Cardiac muscle cell (in vitro differentiated cells and primary cell): ENCODE measurements around the gene FBXL7. TPM values are rescaled to one million over a fixed set of nuclear protein-coding genes. Genes with fewer than 3 reads are reported as not detected.

Experiments
- DNase-seq, 2 donors: peaks; one replicate each; pipeline versions ENCODE4 v3.0.0 to v3.0.0-alpha.2; 2010 to 2017; ENCODE audit warnings: low read depth in 1 of 2, low spot score in 1 of 2
- H3K27ac ChIP-seq: fragments of 200-600 bp; sonication (generic); 2 replicates; pipeline ENCODE4 v1.5.1; 2016
- H3K27me3 ChIP-seq: fragments of 200-600 bp; sonication (generic); 2 replicates; pipeline ENCODE4 v1.6.0; 2016; ENCODE audit warnings: control low read depth
- H3K36me3 ChIP-seq: fragments of 200-600 bp; sonication (generic); 2 replicates; pipeline ENCODE4 v1.5.1; 2016; ENCODE audit warnings: control low read depth
- H3K4me1 ChIP-seq: fragments of 200-600 bp; sonication (generic); 2 replicates; pipeline ENCODE4 v1.8.1; 2017; ENCODE audit warnings: low read depth, mild to moderate bottlenecking, mixed run types
- H3K4me3 ChIP-seq: fragments of 200-600 bp; sonication (generic); 2 replicates; pipeline ENCODE4 v1.5.1; 2016; ENCODE audit warnings: mild to moderate bottlenecking
- H3K9me3 ChIP-seq: fragments of 200-600 bp; sonication (generic); 2 replicates; pipeline ENCODE4 v1.5.1; 2017; ENCODE audit warnings: low read depth, mild to moderate bottlenecking, control low read depth
- polyA plus RNA-seq: library from polyadenylated mRNA; unstranded; fragments of >200 nt; fragmentation: Nextera tagmentation; extraction: Ambion mirVana; gene quantifications from 2 replicates; pipeline ENCODE4 v1.2.1, GENCODE V29; 2016
- total RNA-seq: library from RNA; depleted of rRNA; stranded (reverse); fragments of >200 nt; gene quantifications from 2 replicates; pipeline ENCODE4 v1.2.3, GENCODE V29; 2016
- TF ChIP-seq, protein P1 (sequence below): IDR thresholded peaks from 2 replicates; pipeline ENCODE4 v1.5.1; 2012; ENCODE audit warnings: low read depth, mild to moderate bottlenecking, low read length

FBXL7 gene
- total and polyA plus RNA-seq, 2 experiments from 2014 or later: 16.7 to 22.5 TPM

- Histone ChIP-seq H3K27ac (no peak overlapping the region), H3K36me3 (peaks cover 5% of the 10 kb centered on the region), H3K4me1 (no peaks in the 10 kb centered on the region), H3K27me3 (no peaks in the 10 kb centered on the region), H3K9me3 (no peaks in the 10 kb centered on the region), H3K4me3 (no peak overlapping the region)
- DNase-seq: peak in 1 of 2 donors; percentile 80
- TF ChIP-seq, protein P1, sequence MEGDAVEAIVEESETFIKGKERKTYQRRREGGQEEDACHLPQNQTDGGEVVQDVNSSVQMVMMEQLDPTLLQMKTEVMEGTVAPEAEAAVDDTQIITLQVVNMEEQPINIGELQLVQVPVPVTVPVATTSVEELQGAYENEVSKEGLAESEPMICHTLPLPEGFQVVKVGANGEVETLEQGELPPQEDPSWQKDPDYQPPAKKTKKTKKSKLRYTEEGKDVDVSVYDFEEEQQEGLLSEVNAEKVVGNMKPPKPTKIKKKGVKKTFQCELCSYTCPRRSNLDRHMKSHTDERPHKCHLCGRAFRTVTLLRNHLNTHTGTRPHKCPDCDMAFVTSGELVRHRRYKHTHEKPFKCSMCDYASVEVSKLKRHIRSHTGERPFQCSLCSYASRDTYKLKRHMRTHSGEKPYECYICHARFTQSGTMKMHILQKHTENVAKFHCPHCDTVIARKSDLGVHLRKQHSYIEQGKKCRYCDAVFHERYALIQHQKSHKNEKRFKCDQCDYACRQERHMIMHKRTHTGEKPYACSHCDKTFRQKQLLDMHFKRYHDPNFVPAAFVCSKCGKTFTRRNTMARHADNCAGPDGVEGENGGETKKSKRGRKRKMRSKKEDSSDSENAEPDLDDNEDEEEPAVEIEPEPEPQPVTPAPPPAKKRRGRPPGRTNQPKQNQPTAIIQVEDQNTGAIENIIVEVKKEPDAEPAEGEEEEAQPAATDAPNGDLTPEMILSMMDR: no peak
These were observed 439.0 kb downstream of the FBXL7 start for GRCh38 chr5:15938961-15939360.

DNA sequence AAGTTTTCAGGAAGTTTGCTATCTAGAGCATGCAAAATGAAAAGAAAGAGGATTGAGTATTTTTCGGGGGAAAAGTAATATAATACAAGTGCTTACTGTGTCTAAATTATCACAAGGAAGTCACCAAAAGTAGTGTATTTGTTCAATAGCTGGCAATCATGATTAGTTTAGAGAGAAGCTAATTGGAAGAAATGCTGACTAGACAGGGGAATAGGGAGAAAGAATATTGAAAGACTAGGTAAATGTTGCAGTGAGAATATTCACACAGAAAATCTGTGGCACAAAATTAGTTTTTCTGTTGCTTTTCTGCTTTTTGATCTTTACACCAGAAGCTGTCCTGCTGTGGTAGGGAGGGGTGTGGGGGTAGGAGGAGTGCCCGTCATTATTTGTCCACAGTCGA, 440.9 kb downstream of the FBXL7 start:
- TF ChIP-seq, protein P1: no peak
- no peaks in the 10 kb centered on the region for H3K27me3 ChIP-seq
- no peak overlapping the region for H3K4me3 ChIP-seq
- H3K36me3 ChIP-seq: peaks cover 5% of the 10 kb centered on the region
- DNase-seq: no peak
- H3K9me3 ChIP-seq: no peaks in the 10 kb centered on the region
- H3K27ac ChIP-seq: no peak overlapping the region
- no peaks in the 10 kb centered on the region for H3K4me1 ChIP-seq

DNA sequence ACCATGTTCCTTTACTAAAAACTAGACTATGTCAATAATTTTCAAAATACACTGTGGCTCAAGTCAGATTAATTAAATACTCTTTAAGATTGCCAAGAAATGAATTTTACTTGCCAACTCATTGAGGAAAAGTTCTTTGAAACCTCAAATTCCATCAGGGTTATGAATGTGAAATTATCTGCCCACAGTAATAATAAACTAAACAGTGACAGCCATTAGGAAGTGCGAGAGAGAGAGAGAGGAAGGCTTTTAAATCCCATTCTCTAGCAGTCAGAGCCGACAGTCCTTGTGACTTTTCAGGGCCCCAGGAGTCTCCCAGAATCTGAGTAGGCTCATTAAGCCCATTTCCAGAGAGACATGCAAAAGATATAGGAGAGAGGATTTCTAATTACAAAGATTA, 443.5 kb downstream of the FBXL7 start:
- Histone ChIP-seq H3K27ac (no peak overlapping the region), H3K4me1 (no peaks in the 10 kb centered on the region), H3K4me3 (no peak overlapping the region), H3K27me3 (no peaks in the 10 kb centered on the region), H3K9me3 (no peaks in the 10 kb centered on the region), H3K36me3 (peaks cover 5% of the 10 kb centered on the region)
- TF ChIP-seq, protein P1: no peak
- DNase-seq: peak in 1 of 2 donors; percentile 44

DNA sequence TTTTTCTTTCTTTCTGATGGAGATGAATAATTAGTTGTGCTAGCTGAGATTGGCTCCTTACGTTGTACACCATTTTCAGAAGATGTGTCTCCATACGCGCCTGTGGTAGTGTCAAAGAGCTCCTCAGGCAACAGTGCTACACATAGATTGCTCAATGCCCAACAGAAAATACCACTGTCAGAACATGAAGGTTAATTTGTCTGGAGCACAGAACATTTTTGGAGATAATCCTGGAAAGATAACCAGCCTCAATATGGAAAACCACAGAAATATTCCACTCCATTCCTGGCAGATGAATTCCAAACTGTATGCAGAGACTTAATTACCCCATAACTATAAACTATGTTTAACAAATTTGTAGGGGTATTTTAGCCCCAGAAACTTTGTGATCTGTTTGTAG, 446.0 kb downstream of the FBXL7 start:
- Histone ChIP-seq H3K4me1 (no peaks in the 10 kb centered on the region), H3K27ac (no peak overlapping the region), H3K27me3 (no peaks in the 10 kb centered on the region), H3K9me3 (no peaks in the 10 kb centered on the region), H3K36me3 (no peaks in the 10 kb centered on the region), H3K4me3 (no peak overlapping the region)
- TF ChIP-seq, protein P1: no peak
- peak in 1 of 2 donors; percentile 78 for DNase-seq

- no peaks in the 10 kb centered on the region for H3K27me3 ChIP-seq
- DNase-seq: peak in 1 of 2 donors; percentile 19
- H3K4me1 ChIP-seq: no peaks in the 10 kb centered on the region
- H3K4me3 ChIP-seq: no peak overlapping the region
- H3K36me3 ChIP-seq: no peaks in the 10 kb centered on the region
- H3K27ac ChIP-seq: no peak overlapping the region
- H3K9me3 ChIP-seq: no peaks in the 10 kb centered on the region
- TF ChIP-seq, protein P1: peak; percentile 23
These were observed 448.2 kb downstream of the FBXL7 start for GRCh38 chr5:15948190-15948589.

GRCh38 chr5:15951126-15951525, 451.1 kb downstream of the FBXL7 start:
- Histone ChIP-seq H3K27me3 (no peaks in the 10 kb centered on the region), H3K9me3 (no peaks in the 10 kb centered on the region), H3K4me1 (no peaks in the 10 kb centered on the region), H3K4me3 (no peak overlapping the region), H3K27ac (no peak overlapping the region), H3K36me3 (no peaks in the 10 kb centered on the region)
- TF ChIP-seq, protein P1: no peak
- no peak for DNase-seq
